H9 (cell line): ENCODE results near the gene GPR34. TPM values are rescaled to one million over a fixed set of nuclear protein-coding genes. Genes with fewer than 3 reads are reported as not detected.

Experiments
- DNase-seq: peaks from one replicate; pipeline ENCODE4 v3.0.0-alpha.2; 2017
- H2AFZ ChIP-seq: one replicate; pipeline ENCODE4 v1.6.1; 2013; ENCODE audit warnings: mild to moderate bottlenecking, low read length, control low read depth, moderate library complexity
- H2AK5ac ChIP-seq: 2 replicates; pipeline ENCODE4 v1.6.1; 2013; ENCODE audit warnings: low read length, control low read depth, mixed read lengths; ENCODE audit not compliant: insufficient read length
- H2BK120ac ChIP-seq: one replicate; pipeline ENCODE4 v1.6.1; 2013; ENCODE audit warnings: low read depth, mild to moderate bottlenecking, low read length, control low read depth, inconsistent platforms; ENCODE audit not compliant: poor library complexity, severe bottlenecking
- H2BK12ac ChIP-seq: 2 replicates; pipeline ENCODE4 v1.6.1; 2013; ENCODE audit warnings: low read length, control low read depth, mixed read lengths, low read depth; ENCODE audit not compliant: insufficient read length
- H2BK15ac ChIP-seq: 2 replicates; pipeline ENCODE4 v1.6.1; 2013; ENCODE audit warnings: low read depth, low read length, control low read depth
- H2BK20ac ChIP-seq: one replicate; pipeline ENCODE4 v1.6.1; 2013; ENCODE audit warnings: low read depth, mild to moderate bottlenecking, low read length, control low read depth, inconsistent platforms; ENCODE audit not compliant: poor library complexity, severe bottlenecking
- H2BK5ac ChIP-seq: 2 replicates; pipeline ENCODE4 v1.6.1; 2013; ENCODE audit warnings: low read length, control low read depth, mixed read lengths; ENCODE audit not compliant: insufficient read length
- H3K14ac ChIP-seq: 2 replicates; pipeline ENCODE4 v1.6.1; 2013; ENCODE audit warnings: low read length, control low read depth; ENCODE audit not compliant: insufficient read depth
- H3K18ac ChIP-seq: 2 replicates; pipeline ENCODE4 v1.6.1; 2013; ENCODE audit warnings: low read depth, mild to moderate bottlenecking, mixed read lengths, low read length, control low read depth; ENCODE audit not compliant: insufficient read length
- H3K23ac ChIP-seq: 2 replicates; pipeline ENCODE4 v1.6.1; 2013; ENCODE audit warnings: low read length, control low read depth, mixed read lengths, low read depth; ENCODE audit not compliant: insufficient read length
- H3K23me2 ChIP-seq: 2 replicates; pipeline ENCODE4 v1.6.1; 2013; ENCODE audit warnings: low read depth, mild to moderate bottlenecking, mixed read lengths, low read length, control low read depth; ENCODE audit not compliant: insufficient read length, poor library complexity, severe bottlenecking
- H3K27ac ChIP-seq: 2 replicates; pipeline ENCODE4 v1.5.1; 2013; ENCODE audit warnings: low read length, control low read depth, mixed read lengths, low read depth; ENCODE audit not compliant: insufficient read length
- H3K27me3 ChIP-seq: 2 replicates; pipeline ENCODE4 v1.6.1; 2013; ENCODE audit warnings: low read length, control low read depth, inconsistent platforms; ENCODE audit not compliant: insufficient read depth
- H3K4ac ChIP-seq: 2 replicates; pipeline ENCODE4 v1.6.1; 2013; ENCODE audit warnings: low read depth, mild to moderate bottlenecking, control low read depth, inconsistent platforms, low read length, moderate library complexity
- H3K4me1 ChIP-seq: 2 replicates; pipeline ENCODE4 v1.6.1; 2013; ENCODE audit warnings: low read length, control low read depth, inconsistent platforms; ENCODE audit not compliant: insufficient read depth
- H3K4me2 ChIP-seq: 2 replicates; pipeline ENCODE4 v1.6.1; 2013; ENCODE audit warnings: low read length, control low read depth, mixed read lengths; ENCODE audit not compliant: insufficient read length, insufficient read depth
- H3K56ac ChIP-seq: 2 replicates; pipeline ENCODE4 v1.6.1; 2013; ENCODE audit warnings: low read depth, mild to moderate bottlenecking, mixed read lengths, low read length, control low read depth; ENCODE audit not compliant: insufficient read length
- H3K79me1 ChIP-seq: 2 replicates; pipeline ENCODE4 v1.6.1; 2013; ENCODE audit warnings: low read depth, mild to moderate bottlenecking, moderate library complexity, low read length, control low read depth, inconsistent platforms; ENCODE audit not compliant: insufficient read depth, poor library complexity, severe bottlenecking
- H3K79me2 ChIP-seq: 2 replicates; pipeline ENCODE4 v1.6.1; 2013; ENCODE audit warnings: low read length, control low read depth, inconsistent platforms; ENCODE audit not compliant: insufficient read depth
- H3K9ac ChIP-seq: 2 replicates; pipeline ENCODE4 v1.6.1; 2013; ENCODE audit warnings: low read length, control low read depth, mixed read lengths; ENCODE audit not compliant: insufficient read length; ENCODE audit errors: extremely low read depth
- H3K9me3 ChIP-seq: one replicate; pipeline ENCODE4 v1.6.1; 2013; ENCODE audit warnings: low read depth, low read length, inconsistent platforms; ENCODE audit not compliant: control insufficient read depth
- H3T11ph ChIP-seq: one replicate; pipeline ENCODE4 v1.6.1; 2013; ENCODE audit warnings: mild to moderate bottlenecking, low read length, control low read depth, inconsistent platforms
- H4K20me1 ChIP-seq: one replicate; pipeline ENCODE4 v1.6.1; 2013; ENCODE audit not compliant: control insufficient read depth, insufficient read length, insufficient read depth
- H4K5ac ChIP-seq: 2 replicates; pipeline ENCODE4 v1.6.1; 2013; ENCODE audit warnings: low read depth, mild to moderate bottlenecking, mixed read lengths, low read length, control low read depth; ENCODE audit not compliant: insufficient read length
- H4K8ac ChIP-seq: replicated peaks from 2 replicates; pipeline ENCODE4 v1.6.1; 2013; ENCODE audit warnings: low read length, control low read depth, mixed read lengths, low read depth; ENCODE audit not compliant: insufficient read length
- H4K91ac ChIP-seq: 2 replicates; pipeline ENCODE4 v1.6.1; 2013; ENCODE audit warnings: low read depth, mild to moderate bottlenecking, moderate library complexity, mixed read lengths, low read length, control low read depth; ENCODE audit not compliant: insufficient read length
- H3K27ac Mint-ChIP-seq, 3 experiments: 2 replicates in 2 of 3; 3 replicates in 1 of 3; pipeline ENCODE4 v1.8.0; 2020 to 2021; ENCODE audit warnings: mixed read lengths in 3 of 3, mild to moderate bottlenecking in 1 of 3, moderate library complexity in 1 of 3
- H3K27me3 Mint-ChIP-seq: 2 replicates; pipeline ENCODE4 v1.8.0; 2021; ENCODE audit warnings: low read depth, mild to moderate bottlenecking, moderate library complexity, mixed read lengths
- H3K36me3 Mint-ChIP-seq, 3 experiments: 2 replicates in 2 of 3; 3 replicates in 1 of 3; pipeline ENCODE4 v1.8.0; 2020 to 2021; ENCODE audit warnings: low read depth in 3 of 3, mixed read lengths in 3 of 3; ENCODE audit not compliant: insufficient read depth in 1 of 3
- H3K4me1 Mint-ChIP-seq, 2 experiments: 2 replicates each; pipeline ENCODE4 v1.8.0; 2020; ENCODE audit warnings: mixed read lengths in 2 of 2
- H3K4me3 Mint-ChIP-seq, 2 experiments: 2 replicates in 1 of 2; 3 replicates in 1 of 2; pipeline ENCODE4 v1.8.0; 2020 to 2021; ENCODE audit warnings: mild to moderate bottlenecking in 2 of 2, mixed read lengths in 2 of 2, moderate library complexity in 1 of 2
- H3K9me3 Mint-ChIP-seq, 2 experiments: 2 replicates in 1 of 2; 3 replicates in 1 of 2; pipeline ENCODE4 v1.8.0; 2020; ENCODE audit warnings: mild to moderate bottlenecking in 2 of 2, mixed read lengths in 2 of 2, moderate library complexity in 1 of 2
- CTCF ChIP-seq: fragments of 200-600 bp; sonication (generic); conservative IDR thresholded peaks from 3 replicates; pipeline ENCODE4 v1.8.0; 2021; ENCODE audit warnings: antibody characterized with exemption, mild to moderate bottlenecking
- WGBS: extraction: QIAGEN DNeasy Blood & Tissue Kit; methylation state at CpG from one replicate; pipeline ENCODE4 v1.1.7; 2013; ENCODE audit warnings: missing lambda C conversion rate, low lambda C conversion rate, mixed read lengths; ENCODE audit not compliant: insufficient read length; ENCODE audit errors: extremely low coverage; 5-methylcytosine and 5-hydroxymethylcytosine counted together
- total RNA-seq: library from RNA; stranded (reverse); gene quantifications from 2 replicates; pipeline ENCODE4 v1.2.1, GENCODE V29; 2021

Gene GPR34
- total RNA-seq, 1 experiment from 2014 or later: not detected

DNA sequence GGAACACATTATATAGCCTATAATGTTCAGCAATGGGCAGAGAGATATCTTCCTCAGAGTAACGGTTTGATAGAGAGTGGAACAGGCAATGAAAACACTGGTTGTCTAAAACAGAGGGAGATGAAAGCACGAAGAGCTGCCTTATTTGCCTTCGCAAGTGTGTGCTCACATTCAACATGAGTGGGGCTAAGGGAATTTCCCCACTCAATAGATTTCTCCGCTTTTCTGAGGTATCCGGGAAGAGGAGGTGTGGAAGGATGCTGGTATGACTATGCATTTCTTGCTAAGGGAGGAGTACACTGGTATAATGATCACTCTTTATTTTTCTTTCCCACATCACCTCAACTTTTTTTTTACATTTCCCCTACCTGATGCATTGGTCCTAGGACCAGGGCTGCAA is 27.4 kb downstream of the GPR34 start:
- no peak for DNase-seq
- H3K4me1 ChIP-seq: peaks cover 8% of the 10 kb centered on the region; the same call in 1 of the 2 replicates
- H3K9ac ChIP-seq: no peak overlapping the region
- H2BK5ac ChIP-seq: no peak overlapping the region
- no peak overlapping the region for H2AK5ac ChIP-seq
- no peak overlapping the region for H4K5ac ChIP-seq
- no peak overlapping the region for H3K4me2 ChIP-seq
- Mint-ChIP-seq H3K4me3 (no peak overlapping the region), H3K27me3 (no peaks in the 10 kb centered on the region; the same call in 1 of the 2 replicates), H3K27ac (no peak overlapping the region), H3K9me3 (peaks cover 72 to 74% of the 10 kb centered on the region in 2 experiments), H3K4me1 (peaks cover 28 to 36% of the 10 kb centered on the region in 2 experiments), H3K36me3 (peaks cover 26 to 34% (median 30%) of the 10 kb centered on the region in 3 experiments)
- no peaks in the 10 kb centered on the region for H3K27me3 ChIP-seq
- H3K4ac ChIP-seq: no peak overlapping the region
- H3K23ac ChIP-seq: no peak overlapping the region
- no peak overlapping the region for H2BK20ac ChIP-seq
- no peak overlapping the region for H4K8ac ChIP-seq
- H2BK120ac ChIP-seq: no peak overlapping the region
- no peak for TF ChIP-seq CTCF
- WGBS: no CpG with 5 or more reads among the region's 5 CpGs
- no peaks in the 10 kb centered on the region for H3K79me2 ChIP-seq
- H3K14ac ChIP-seq: no peak overlapping the region
- no peak overlapping the region for H2AFZ ChIP-seq
- H3K18ac ChIP-seq: no peak overlapping the region
- no peak overlapping the region for H2BK12ac ChIP-seq
- peaks cover 10% of the 10 kb centered on the region for H3K9me3 ChIP-seq
- H3T11ph ChIP-seq: no peak overlapping the region
- H2BK15ac ChIP-seq: no peak overlapping the region
- no peak overlapping the region for H3K56ac ChIP-seq
- H4K91ac ChIP-seq: no peak overlapping the region
- H3K79me1 ChIP-seq: no peaks in the 10 kb centered on the region
- H4K20me1 ChIP-seq: no peaks in the 10 kb centered on the region
- no peak overlapping the region for H3K27ac ChIP-seq
- H3K23me2 ChIP-seq: no peaks in the 10 kb centered on the region
